K562 (cell line): Measurements from ENCODE around the gene NES. TPM values are rescaled to one million over a fixed set of nuclear protein-coding genes. Genes with fewer than 3 reads are reported as not detected.

ENCODE experiments used
- ATAC-seq: fragments of 200-7000 bp; cut with Tn5 transposase; 3 replicates; pipeline ENCODE4 v1.9.1; 2020; ENCODE audit warnings: moderate library complexity
- BruUV-seq: library from RNA; stranded (reverse); fragments of 400-500 nt; replicated peaks from 2 replicates; lab custom pipeline; 2021; lab: Mats Ljungman, UMichigan
- CTCF ChIA-PET: fragments of 300-600 bp; formaldehyde crosslinking; extraction: SDS; loops from one replicate; lab custom pipeline; 2021; ENCODE audit warnings: low intra/inter-chr PET ratio; lab: Yijun Ruan, JAX
- POLR2A ChIA-PET: fragments of 300-600, 350-650 bp; sonication (Branson Sonifier 250); formaldehyde crosslinking; extraction: SDS; loops from one replicate; lab custom pipeline; 2021; ENCODE audit warnings: antibody characterized with exemption, inconsistent platforms; lab: Yijun Ruan, JAX
- DNase-seq, 4 experiments: peaks; one replicate each; pipeline versions ENCODE4 v3.0.0 to v3.0.0-alpha.2; 2011 to 2018; ENCODE audit warnings: low spot score in 3 of 4, mixed read lengths in 3 of 4; ENCODE audit errors: extremely low read depth in 1 of 4
- FAIRE-seq: peaks from 2 replicates; lab custom pipeline; 2011; peaks lifted over from hg19 to GRCh38; lab: Jason Lieb, UNC
- H2AFZ ChIP-seq: 2 replicates; pipeline ENCODE4 v1.6.0; 2011; ENCODE audit warnings: low read depth, low read length, control low read depth, inconsistent platforms
- H3K27ac ChIP-seq: fragments of 200-600 bp; 3 replicates; pipeline ENCODE4 v1.8.0; 2011; ENCODE audit warnings: low read depth, mild to moderate bottlenecking, control low read depth, inconsistent platforms, low read length, moderate library complexity, mixed read lengths; ENCODE audit errors: extremely low read depth
- H3K27me3 ChIP-seq, 2 experiments: fragments of 300-600 bp in 1 of 2; 2 replicates in 1 of 2; 3 replicates in 1 of 2; pipeline versions ENCODE4 v1.6.0 to v1.8.0; 2011; ENCODE audit warnings: inconsistent platforms in 2 of 2, low read length in 2 of 2, mild to moderate bottlenecking in 1 of 2, mixed read lengths in 1 of 2, moderate library complexity in 1 of 2; ENCODE audit not compliant: control insufficient read depth in 2 of 2, insufficient read depth in 2 of 2
- H3K36me3 ChIP-seq: fragments of 300-600 bp; 3 replicates; pipeline ENCODE4 v1.8.0; 2011; ENCODE audit warnings: mild to moderate bottlenecking, low read length, inconsistent platforms; ENCODE audit not compliant: control insufficient read depth, insufficient read depth
- H3K4me1 ChIP-seq, 2 experiments: fragments of 200-600 bp in 1 of 2; replicated peaks in 1 of 2; 2 replicates in 1 of 2; 3 replicates in 1 of 2; pipeline versions ENCODE4 v1.5.1 to v1.8.0; 2011; ENCODE audit warnings: inconsistent platforms in 2 of 2, low read length in 2 of 2, mild to moderate bottlenecking in 1 of 2, mixed read lengths in 1 of 2, moderate library complexity in 1 of 2; ENCODE audit not compliant: control insufficient read depth in 2 of 2, insufficient read depth in 2 of 2
- H3K4me2 ChIP-seq: 2 replicates; pipeline ENCODE4 v1.6.1; 2011; ENCODE audit warnings: low read length, control low read depth, inconsistent platforms, mixed read lengths; ENCODE audit not compliant: insufficient read depth
- H3K4me3 ChIP-seq: fragments of 200-600 bp; sonication (generic), shearing (Covaris generic); 2 replicates; pipeline ENCODE4 v1.5.1; 2016; ENCODE audit warnings: control low read depth, inconsistent platforms
- H3K79me2 ChIP-seq: fragments of 200-600 bp; 3 replicates; pipeline ENCODE4 v1.8.0; 2011; ENCODE audit warnings: low read length, inconsistent platforms; ENCODE audit not compliant: control insufficient read depth, insufficient read depth
- H3K9ac ChIP-seq, 2 experiments: 2 replicates each; pipeline versions ENCODE4 v1.6.0 to v1.6.1; 2011; ENCODE audit warnings: low read depth in 2 of 2, low read length in 2 of 2, control low read depth in 1 of 2, inconsistent platforms in 1 of 2, mild to moderate bottlenecking in 1 of 2, mixed read lengths in 1 of 2; ENCODE audit not compliant: insufficient read depth in 1 of 2
- H3K9me1 ChIP-seq: one replicate; pipeline ENCODE4 v1.6.0; 2011; ENCODE audit warnings: inconsistent platforms, mild to moderate bottlenecking, low read length, moderate library complexity; ENCODE audit not compliant: control insufficient read depth, insufficient read depth
- H3K9me3 ChIP-seq: replicated peaks from 2 replicates; pipeline ENCODE4 v1.5.1; 2011; ENCODE audit warnings: low read depth, low read length, inconsistent platforms; ENCODE audit not compliant: control insufficient read depth, insufficient read depth
- H4K20me1 ChIP-seq: replicated peaks from 2 replicates; pipeline ENCODE4 v1.6.1; 2011; ENCODE audit warnings: low read length, inconsistent platforms, mixed read lengths; ENCODE audit not compliant: control insufficient read depth, insufficient read depth
- ESRRB ChIP-seq: fragments of 250-450 bp; sonication (Bioruptor Pico); IDR thresholded peaks from 2 replicates; pipeline ENCODE4 v1.5.0; 2020; ENCODE audit warnings: mild to moderate bottlenecking, moderate library complexity, borderline replicate concordance
- KDM1A ChIP-seq, 2 experiments: fragments of 450-650 bp; IDR thresholded peaks; 2 replicates each; pipeline ENCODE4 v1.6.1; 2016; ENCODE audit warnings: mild to moderate bottlenecking in 2 of 2
- LEF1 ChIP-seq: fragments of 450-650 bp; IDR thresholded peaks from 2 replicates; pipeline ENCODE4 v1.6.1; 2016; ENCODE audit warnings: mild to moderate bottlenecking
- MAX ChIP-seq: sonication (generic); formaldehyde crosslinking; IDR thresholded peaks from 2 replicates; pipeline ENCODE4 v1.9.0; 2022; ENCODE audit warnings: mild to moderate bottlenecking, missing genetic modification reagents
- MYBL2 ChIP-seq, 2 experiments: fragments of 450-650 bp in 1 of 2; sonication (generic) in 1 of 2; formaldehyde crosslinking in 1 of 2; IDR thresholded peaks; 2 replicates each; pipeline versions ENCODE4 v1.6.1 to v1.8.1; 2017 to 2022; ENCODE audit warnings: borderline replicate concordance in 1 of 2, inconsistent platforms in 1 of 2, low read depth in 1 of 2, mild to moderate bottlenecking in 1 of 2, missing genetic modification reagents in 1 of 2, moderate library complexity in 1 of 2
- MYC ChIP-seq, 2 experiments: fragments of 250-450 bp in 1 of 2; sonication (Bioruptor Pico) in 1 of 2; IDR thresholded peaks; 2 replicates each; pipeline versions ENCODE4 v1.5.1 to v1.6.1; 2012 to 2021; ENCODE audit warnings: low read depth in 2 of 2, borderline replicate concordance in 1 of 2, improper control_type of control experiment in 1 of 2, low read length in 1 of 2, mild to moderate bottlenecking in 1 of 2, moderate library complexity in 1 of 2
- NR1H2 ChIP-seq: sonication (generic); formaldehyde crosslinking; IDR thresholded peaks from 2 replicates; pipeline ENCODE4 v1.4.0; 2020; ENCODE audit warnings: mild to moderate bottlenecking, missing genetic modification reagents
- NR2C2 ChIP-seq, 2 experiments: fragments of 200-800 bp in 1 of 2; sonication (Bioruptor generic) in 1 of 2; sonication (generic) in 1 of 2; formaldehyde crosslinking in 1 of 2; IDR thresholded peaks; 2 replicates each; pipeline versions ENCODE4 v1.6.1 to v1.8.0; 2016 to 2022; ENCODE audit warnings: mild to moderate bottlenecking in 1 of 2, missing compliant biosample characterization in 1 of 2, missing genetic modification characterization in 1 of 2, missing genetic modification reagents in 1 of 2
- PHB2 ChIP-seq: fragments of 450-650 bp; IDR thresholded peaks from 2 replicates; pipeline ENCODE4 v1.6.1; 2017; ENCODE audit warnings: low read depth
- PHF21A ChIP-seq: fragments of 450-650 bp; IDR thresholded peaks from 2 replicates; pipeline ENCODE4 v1.6.1; 2017; ENCODE audit warnings: low read depth, borderline replicate concordance
- RBM22 ChIP-seq: fragments of 200-400 bp; formaldehyde crosslinking; IDR thresholded peaks from 2 replicates; pipeline ENCODE4 v1.6.1; 2018; ENCODE audit warnings: low read length, low read depth; ENCODE audit not compliant: poor library complexity, severe bottlenecking
- THRB ChIP-seq: fragments of 450-650 bp; formaldehyde crosslinking; conservative IDR thresholded peaks from 2 replicates; pipeline ENCODE4 v1.4.0; 2022; ENCODE audit warnings: mild to moderate bottlenecking, missing genetic modification characterization
- ZKSCAN1 ChIP-seq: fragments of 150-350 bp; IDR thresholded peaks from 2 replicates; pipeline ENCODE4 v1.6.1; 2016; ENCODE audit warnings: low read depth, low read length
- ZNF143 ChIP-seq: sonication (generic); formaldehyde crosslinking; IDR thresholded peaks from 2 replicates; pipeline ENCODE4 v1.9.0; 2022; ENCODE audit warnings: mild to moderate bottlenecking, missing genetic modification reagents
- ZNF507 ChIP-seq: conservative IDR thresholded peaks from 2 replicates; pipeline ENCODE4 v1.6.1; 2017; ENCODE audit warnings: missing genetic modification characterization, missing compliant biosample characterization
- WGBS: fragments of 100-300 bp; shearing (Covaris generic); methylation state at CpG from one replicate; pipeline ENCODE4 v1.1.6; 2016; ENCODE audit warnings: low coverage, mixed read lengths; ENCODE audit not compliant: insufficient coverage; ENCODE audit errors: missing lambda C conversion rate; 5-methylcytosine and 5-hydroxymethylcytosine counted together
- in situ Hi-C: fragments of 300-500 bp; cut with MboI; formaldehyde crosslinking; loops from 4 replicates; pipeline ENCODE4 v1.15.0; 2018; ENCODE audit warnings: inconsistent platforms, mixed read lengths
- intact Hi-C: fragments of 100-400 bp; cut with micrococcal nuclease; formaldehyde crosslinking; loops from 2 replicates; pipeline ENCODE4 v1.14.2; 2022
- polyA plus RNA-seq, 8 experiments: library from polyadenylated mRNA; depleted of rRNA in 4 of 8; stranded (reverse) in 5 of 8; unstranded in 3 of 8; fragments of >200 nt; fragmentation: Nextera tagmentation in 2 of 8; fragmentation: Illumina TruSeq in 1 of 8; extraction: Ambion mirVana in 2 of 8; extraction: Trizol in 1 of 8; gene quantifications; 2 replicates each; pipeline versions ENCODE4 v1.2.1 to v1.2.3, GENCODE V29; 2011 to 2014; ENCODE audit warnings: inconsistent platforms in 1 of 8, missing spikeins in 1 of 8
- total RNA-seq, 7 experiments: library from RNA; depleted of rRNA in 6 of 7; stranded (reverse); fragments of >200 nt in 6 of 7; fragmentation: Illumina TruSeq in 2 of 7; extraction: Trizol in 2 of 7; gene quantifications; 2 replicates each; pipeline versions ENCODE4 v1.2.1 to v1.2.3, GENCODE V29; 2011 to 2021; ENCODE audit warnings: low replicate concordance in 1 of 7
- TF ChIP-seq, protein P1 (sequence below), 2 experiments: IDR thresholded peaks; 2 replicates each; pipeline ENCODE4 v1.6.1; 2011; ENCODE audit warnings: borderline replicate concordance in 1 of 2, control low read depth in 1 of 2, low read depth in 1 of 2, low read length in 1 of 2, mild to moderate bottlenecking in 1 of 2, mixed read lengths in 1 of 2, moderate library complexity in 1 of 2; ENCODE audit not compliant: insufficient read depth in 1 of 2, insufficient read length in 1 of 2, poor library complexity in 1 of 2, severe bottlenecking in 1 of 2; ENCODE audit errors: extremely low read depth in 1 of 2

The NES gene
- total and polyA plus RNA-seq, 9 of the 15 experiments (the other 6 are each of a cell fraction or from before 2014, with no cell fraction given): 0.10 to 8.6 (median 4.2) TPM

GRCh38 chr1:156706657-156707416 lies 29.6 kb upstream of the NES start:
- Histone ChIP-seq H3K27ac (peak overlapping the region; percentile 30; the same call in 1 of the 3 replicates), H3K4me2 (peak overlapping the region; percentile 87), H3K9me3 (no peaks in the 10 kb centered on the region), H3K4me3 (peak overlapping the region; percentile 47; the same call in 1 of the 2 replicates), H3K36me3 (no peaks in the 10 kb centered on the region), H2AFZ (peak overlapping the region; percentile 99), H3K9ac (peak overlapping the region; percentile 64 to 87), H4K20me1 (no peaks in the 10 kb centered on the region), H3K79me2 (no peaks in the 10 kb centered on the region), H3K27me3 (no peaks in the 10 kb centered on the region), H3K9me1 (no peaks in the 10 kb centered on the region), H3K4me1 (peaks cover 7 to 26% of the 10 kb centered on the region in 2 experiments; a peak in 4 of 5 replicates)
- ATAC-seq (peak; percentile 12), FAIRE-seq (no peak), DNase-seq (peak in 3 of 4 experiments; percentile 33 to 51 (median 48))
- ChIA-PET POLR2A (interaction anchor here (0.5 to 3.0 kb wide), 11 partner anchors 8 to 541 kb away, joined by 3 to 21 read pairs (median 5); partner anchors contain the start of genes METTL25B and MRPL24), CTCF (interaction anchor here (0.8 to 4.4 kb wide), 5 partner anchors 14 to 47 kb away, joined by 3 to 64 read pairs (median 9); no protein-coding TSS in a partner anchor)
- in situ Hi-C loops: no loop called here
- BruUV-seq: no TSS peak
- intact Hi-C loops: loop anchor here (1.0 kb wide), 2 partner anchors 18 to 19 kb away; no protein-coding TSS in a partner anchor
- WGBS: 22% methylated on average over 19 of the region's 29 CpGs
- TF ChIP-seq THRB (CRISPR knock-in tag): no peak
- TF ChIP-seq RBM22: no peak
- no peak for TF ChIP-seq NR1H2 (CRISPR knock-in tag)
- TF ChIP-seq ZNF507 (tag): no peak
- TF ChIP-seq MYBL2 (IDR thresholded peaks at IDR 0.05; ENCODE audit: low read depth): no peak
- no peak for TF ChIP-seq MYBL2 (CRISPR knock-in tag; IDR thresholded peaks at IDR 0.05; ENCODE audit: borderline replicate concordance)
- 0 out of 2 replicates have a peak, but pooled peaks have one; percentile 12 for TF ChIP-seq LEF1
- no peak for TF ChIP-seq ZNF143 (CRISPR knock-in tag)
- TF ChIP-seq NR2C2 (CRISPR knock-in tag; IDR thresholded peaks at IDR 0.05): no peak
- 0 out of 2 replicates have a peak, but pooled peaks have one; percentile 5 for TF ChIP-seq NR2C2 (tag; IDR thresholded peaks at IDR 0.05)
- no peak for TF ChIP-seq ESRRB (CRISPR knock-in tag)
- TF ChIP-seq PHF21A: peak; percentile 53; the same call in 1 of the 2 replicates
- TF ChIP-seq ZKSCAN1: no peak
- peak; percentile 50; the same call in 1 of the 2 replicates for TF ChIP-seq MYC (IDR thresholded peaks at IDR 0.05; ENCODE audit: low read depth, low read length)
- TF ChIP-seq MYC (CRISPR knock-in tag; IDR thresholded peaks at IDR 0.05; ENCODE audit: borderline replicate concordance, low read depth): no peak
- TF ChIP-seq KDM1A (IDR thresholded peaks at IDR 0.05): peak in 1 of 2 experiments; percentile 24; a peak in 2 of 4 replicates
- TF ChIP-seq MAX (CRISPR knock-in tag): 0 out of 2 replicates have a peak, but pooled peaks have one; percentile 11
- TF ChIP-seq PHB2: no peak
- TF ChIP-seq, protein P1, sequence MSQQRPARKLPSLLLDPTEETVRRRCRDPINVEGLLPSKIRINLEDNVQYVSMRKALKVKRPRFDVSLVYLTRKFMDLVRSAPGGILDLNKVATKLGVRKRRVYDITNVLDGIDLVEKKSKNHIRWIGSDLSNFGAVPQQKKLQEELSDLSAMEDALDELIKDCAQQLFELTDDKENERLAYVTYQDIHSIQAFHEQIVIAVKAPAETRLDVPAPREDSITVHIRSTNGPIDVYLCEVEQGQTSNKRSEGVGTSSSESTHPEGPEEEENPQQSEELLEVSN (IDR thresholded peaks at IDR 0.05; ENCODE audit: borderline replicate concordance in 1 of 2, extremely low read depth in 1 of 2, insufficient read depth in 1 of 2, insufficient read length in 1 of 2, low read depth in 1 of 2, low read length in 1 of 2, poor library complexity in 1 of 2, severe bottlenecking in 1 of 2): peak in 1 of 2 experiments; percentile 59
